ENCODE measurements around the gene CPEB1. TPM values are rescaled to one million over a fixed set of nuclear protein-coding genes. Genes with fewer than 3 reads are reported as not detected.

Gene CPEB1
- total and polyA plus RNA-seq, 2 donors (not counting 1 experiment from before 2014, with no cell fraction given) = 8.4 to 62.3 TPM

GRCh38 chr15:82679626-82680199, 32.5 kb upstream of the CPEB1 start:
- no peak overlapping the region for H3K9ac ChIP-seq (ENCODE audit: insufficient read depth, low read length)

GRCh38 chr15:82677720-82678323, 30.7 kb upstream of the CPEB1 start:
- no peak overlapping the region for H3K9ac ChIP-seq (ENCODE audit: insufficient read depth, low read length)
- H3K4me3 ChIP-seq (replicated peaks in 1 of 4; ENCODE audit: control extremely low read depth in 1 of 4, insufficient read depth in 1 of 4, low read depth in 3 of 4, low read length in 4 of 4) = no peak overlapping the region
- no peaks in the 10 kb centered on the region for H3K4me1 ChIP-seq (ENCODE audit: control insufficient read depth, extremely low read depth, insufficient read depth, low read length)
- H3K9me3 ChIP-seq (ENCODE audit: control insufficient read depth, insufficient read depth, low read depth, low read length) = no peaks in the 10 kb centered on the region
- no peak overlapping the region for H3K27ac ChIP-seq (ENCODE audit: insufficient read depth, low read length)
- no peaks in the 10 kb centered on the region for H3K79me2 ChIP-seq (ENCODE audit: control insufficient read depth, insufficient read depth, low read length)
- no peak for DNase-seq (ENCODE audit: low read depth in 2 of 2)
- peaks cover 14% of the 10 kb centered on the region for H3K27me3 ChIP-seq (ENCODE audit: control insufficient read depth, insufficient read depth, low read length)
- no peak overlapping the region for H3K4me2 ChIP-seq (ENCODE audit: extremely low read depth, insufficient read depth, low read length)
- H2AFZ ChIP-seq (ENCODE audit: low read length) = no peak overlapping the region
- no peak for TF ChIP-seq CTCF (conservative IDR thresholded peaks at IDR 0.05 in 1 of 2, IDR thresholded peaks at IDR 0.05 in 1 of 2; ENCODE audit: low read depth in 1 of 2, low read length in 2 of 2)
- TF ChIP-seq EZH2 (IDR thresholded peaks at IDR 0.05; ENCODE audit: low read length, missing control alignments) = no peak
- no peaks in the 10 kb centered on the region for H4K20me1 ChIP-seq (ENCODE audit: control insufficient read depth, extremely low read depth, insufficient read depth, low read length)
- H3K36me3 ChIP-seq (ENCODE audit: control insufficient read depth, insufficient read depth, low read length) = no peaks in the 10 kb centered on the region

More at GRCh38 chr15:82679626-82680199, 32.5 kb upstream of the CPEB1 start:
- Histone ChIP-seq H3K79me2 (ENCODE audit: control insufficient read depth, insufficient read depth, low read length) (no peaks in the 10 kb centered on the region), H3K4me1 (ENCODE audit: control insufficient read depth, extremely low read depth, insufficient read depth, low read length) (no peaks in the 10 kb centered on the region), H4K20me1 (ENCODE audit: control insufficient read depth, extremely low read depth, insufficient read depth, low read length) (no peaks in the 10 kb centered on the region), H2AFZ (ENCODE audit: low read length) (no peak overlapping the region), H3K36me3 (ENCODE audit: control insufficient read depth, insufficient read depth, low read length) (no peaks in the 10 kb centered on the region), H3K4me2 (ENCODE audit: extremely low read depth, insufficient read depth, low read length) (no peak overlapping the region), H3K4me3 (replicated peaks in 1 of 4; ENCODE audit: control extremely low read depth in 1 of 4, insufficient read depth in 1 of 4, low read depth in 3 of 4, low read length in 4 of 4) (no peak overlapping the region), H3K27me3 (ENCODE audit: control insufficient read depth, insufficient read depth, low read length) (peaks cover 14% of the 10 kb centered on the region), H3K27ac (ENCODE audit: insufficient read depth, low read length) (no peak overlapping the region), H3K9me3 (ENCODE audit: control insufficient read depth, insufficient read depth, low read depth, low read length) (no peaks in the 10 kb centered on the region)
- TF ChIP-seq CTCF (conservative IDR thresholded peaks at IDR 0.05 in 1 of 2, IDR thresholded peaks at IDR 0.05 in 1 of 2; ENCODE audit: low read depth in 1 of 2, low read length in 2 of 2) (no peak), EZH2 (IDR thresholded peaks at IDR 0.05; ENCODE audit: low read length, missing control alignments) (no peak)
- DNase-seq (ENCODE audit: low read depth in 2 of 2) = no peak

GRCh38 chr15:82674873-82675272, 27.7 kb upstream of the CPEB1 start:
- Histone ChIP-seq H3K4me1 (ENCODE audit: control insufficient read depth, extremely low read depth, insufficient read depth, low read length) (no peaks in the 10 kb centered on the region), H3K4me3 (replicated peaks in 1 of 4; ENCODE audit: control extremely low read depth in 1 of 4, insufficient read depth in 1 of 4, low read depth in 3 of 4, low read length in 4 of 4) (no peak overlapping the region), H4K20me1 (ENCODE audit: control insufficient read depth, extremely low read depth, insufficient read depth, low read length) (no peaks in the 10 kb centered on the region), H3K4me2 (ENCODE audit: extremely low read depth, insufficient read depth, low read length) (no peak overlapping the region), H3K36me3 (ENCODE audit: control insufficient read depth, insufficient read depth, low read length) (no peaks in the 10 kb centered on the region), H3K9me3 (ENCODE audit: control insufficient read depth, insufficient read depth, low read depth, low read length) (no peaks in the 10 kb centered on the region), H3K27ac (ENCODE audit: insufficient read depth, low read length) (no peak overlapping the region), H2AFZ (ENCODE audit: low read length) (no peak overlapping the region), H3K9ac (ENCODE audit: insufficient read depth, low read length) (no peak overlapping the region), H3K79me2 (ENCODE audit: control insufficient read depth, insufficient read depth, low read length) (no peaks in the 10 kb centered on the region), H3K27me3 (ENCODE audit: control insufficient read depth, insufficient read depth, low read length) (peaks cover 2% of the 10 kb centered on the region)
- TF ChIP-seq CTCF (conservative IDR thresholded peaks at IDR 0.05 in 1 of 2, IDR thresholded peaks at IDR 0.05 in 1 of 2; ENCODE audit: low read depth in 1 of 2, low read length in 2 of 2) (no peak), EZH2 (IDR thresholded peaks at IDR 0.05; ENCODE audit: low read length, missing control alignments) (no peak)
- DNase-seq (ENCODE audit: low read depth in 2 of 2) = no peak

All from fibroblast of lung (primary cell).